ENCODE data around the gene PSKH1. TPM values are rescaled to one million over a fixed set of nuclear protein-coding genes. Genes with fewer than 3 reads are reported as not detected.

The PSKH1 gene
- total and polyA plus RNA-seq, 10 of the 15 experiments (the other 5 are each of a cell fraction or from before 2014, with no cell fraction given): 0.63 to 20.4 (median 7.8) TPM

- H2AFZ ChIP-seq (ENCODE audit: control insufficient read depth, low read depth, low read length): no peak overlapping the region
- ChIA-PET POLR2A (interaction anchor here (1.6 kb wide), 1 partner anchor 12 kb away, joined by 5 read pairs; no protein-coding TSS in a partner anchor), CTCF (interaction anchor here (1.2 kb wide), 1 partner anchor 15 kb away, joined by 3 read pairs; no protein-coding TSS in a partner anchor), SMC1A (ENCODE audit: uncharacterized antibody, unreplicated experiment) (interaction anchor here (1.2 kb wide), 1 partner anchor 15 kb away, joined by 3 read pairs; no protein-coding TSS in a partner anchor), RAD21 (ENCODE audit: unreplicated experiment) (no interaction called here)
- DNase-seq (ENCODE audit: low read depth, low spot score) (no peak), FAIRE-seq (no peak), ATAC-seq (no peak)
- H4K20me1 ChIP-seq (ENCODE audit: control insufficient read depth, insufficient read depth): no peaks in the 10 kb centered on the region
- no peak overlapping the region for H3K4me2 ChIP-seq (ENCODE audit: control insufficient read depth, insufficient read depth)
- intact Hi-C loops (cut with micrococcal nuclease; ENCODE audit: unreplicated experiment): no loop called here
- peaks cover 22% of the 10 kb centered on the region for H3K4me1 ChIP-seq (ENCODE audit: control insufficient read depth, insufficient read depth, low read length)
- BruUV-seq (replicated peaks): no TSS peak
- no peaks in the 10 kb centered on the region; a peak in 1 of 4 replicates for H3K27me3 ChIP-seq (replicated peaks in 1 of 2; ENCODE audit: control insufficient read depth in 2 of 2, insufficient read depth in 2 of 2, low read length in 1 of 2)
- WGBS (ENCODE audit: insufficient coverage, insufficient replicate concordance, low lambda C conversion rate, missing lambda C conversion rate): 47% methylated on average over 5 of the region's 5 CpGs
- H3K36me3 ChIP-seq (ENCODE audit: control insufficient read depth in 2 of 2, insufficient read depth in 2 of 2, low read length in 1 of 2): no peaks in the 10 kb centered on the region
- in situ Hi-C loops (cut with MboI): no loop called here
- no peaks in the 10 kb centered on the region for H3K79me2 ChIP-seq (ENCODE audit: control insufficient read depth, insufficient read depth, low read length)
- H3K27ac ChIP-seq (ENCODE audit: control insufficient read depth, insufficient read depth): no peak overlapping the region
- H3K9ac ChIP-seq (ENCODE audit: control insufficient read depth, insufficient read depth, low read length): no peak overlapping the region
- no peaks in the 10 kb centered on the region for H3K9me3 ChIP-seq (replicated peaks; ENCODE audit: control insufficient read depth, insufficient read depth, low read length)
- no peak overlapping the region for H3K4me3 ChIP-seq
- TF ChIP-seq SMC3 (IDR thresholded peaks at IDR 0.05; ENCODE audit: borderline replicate concordance, low read length) (no peak), ZBTB11 (CRISPR knock-in tag; IDR thresholded peaks at IDR 0.05) (no peak), TBL1XR1 (IDR thresholded peaks at IDR 0.05; ENCODE audit: low read depth, low read length) (no peak), POLR2AphosphoS2 (IDR thresholded peaks at IDR 0.05; ENCODE audit: low read depth, low read length) (no peak), CEBPZ (IDR thresholded peaks at IDR 0.05; ENCODE audit: low read depth, low read length) (no peak), MTA2 (IDR thresholded peaks at IDR 0.05; ENCODE audit: low read depth) (no peak), SPI1 (IDR thresholded peaks at IDR 0.05; ENCODE audit: borderline replicate concordance, insufficient read depth, low read depth, low read length) (no peak), PAX5 (IDR thresholded peaks at IDR 0.05; ENCODE audit: borderline replicate concordance, low read depth, low read length) (no peak), CHD4 (IDR thresholded peaks at IDR 0.05) (no peak), GABPA (IDR thresholded peaks at IDR 0.05; ENCODE audit: low read depth) (no peak), ZNF274 (IDR thresholded peaks at IDR 0.05; ENCODE audit: insufficient read depth, insufficient read length) (no peak)
These were observed 84.0 kb downstream of the PSKH1 start for GRCh38 chr16:67977005-67977404.
